Transverse colon (tissue), 4 donors: ENCODE data around the gene SUZ12.

Experiments
- POLR2AphosphoS5 ChIP-seq, 3 donors: sonication (generic); formaldehyde crosslinking; IDR thresholded peaks; one replicate each; pipeline ENCODE4 v1.6.1; 2016; ENCODE audit warnings: antibody characterized with exemption in 3 of 3
- TF ChIP-seq, protein P1 (sequence below), 5 experiments: fragments of 200-600 bp in 3 of 5; fragments of 450-650 bp in 2 of 5; sonication (generic) in 3 of 5; IDR thresholded peaks; 1 replicate in 2 of 5; 2 replicates in 3 of 5; pipeline ENCODE4 v1.5.1; 2016 to 2017; ENCODE audit warnings: antibody characterized with exemption in 5 of 5, inconsistent platforms in 3 of 5, mild to moderate bottlenecking in 2 of 5, moderate library complexity in 1 of 5

- no peak for TF ChIP-seq POLR2AphosphoS5 (IDR thresholded peaks at IDR 0.05)
- TF ChIP-seq, protein P1, sequence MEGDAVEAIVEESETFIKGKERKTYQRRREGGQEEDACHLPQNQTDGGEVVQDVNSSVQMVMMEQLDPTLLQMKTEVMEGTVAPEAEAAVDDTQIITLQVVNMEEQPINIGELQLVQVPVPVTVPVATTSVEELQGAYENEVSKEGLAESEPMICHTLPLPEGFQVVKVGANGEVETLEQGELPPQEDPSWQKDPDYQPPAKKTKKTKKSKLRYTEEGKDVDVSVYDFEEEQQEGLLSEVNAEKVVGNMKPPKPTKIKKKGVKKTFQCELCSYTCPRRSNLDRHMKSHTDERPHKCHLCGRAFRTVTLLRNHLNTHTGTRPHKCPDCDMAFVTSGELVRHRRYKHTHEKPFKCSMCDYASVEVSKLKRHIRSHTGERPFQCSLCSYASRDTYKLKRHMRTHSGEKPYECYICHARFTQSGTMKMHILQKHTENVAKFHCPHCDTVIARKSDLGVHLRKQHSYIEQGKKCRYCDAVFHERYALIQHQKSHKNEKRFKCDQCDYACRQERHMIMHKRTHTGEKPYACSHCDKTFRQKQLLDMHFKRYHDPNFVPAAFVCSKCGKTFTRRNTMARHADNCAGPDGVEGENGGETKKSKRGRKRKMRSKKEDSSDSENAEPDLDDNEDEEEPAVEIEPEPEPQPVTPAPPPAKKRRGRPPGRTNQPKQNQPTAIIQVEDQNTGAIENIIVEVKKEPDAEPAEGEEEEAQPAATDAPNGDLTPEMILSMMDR (IDR thresholded peaks at IDR 0.05), result no peak
Observed at GRCh38 chr17:32020943-32021614, 84.3 kb downstream of the SUZ12 start.
